SU-DHL-6 (cell line): ENCODE results near the gene C17orf113.

ENCODE experiments used
- CTCF ChIP-seq: fragments of 200-600 bp; sonication (generic); IDR thresholded peaks from one replicate; pipeline ENCODE4 v1.5.1; 2017; ENCODE audit warnings: antibody characterized with exemption, mild to moderate bottlenecking, low read length, moderate library complexity; ENCODE audit not compliant: insufficient read depth, poor library complexity, severe bottlenecking
- EZH2phosphoT487 ChIP-seq: fragments of 200-600 bp; sonication (generic), shearing (Covaris generic); conservative IDR thresholded peaks from 2 replicates; pipeline ENCODE4 v1.6.1; 2018; ENCODE audit warnings: mild to moderate bottlenecking, antibody characterized with exemption, low read length, moderate library complexity, mixed read lengths

DNA sequence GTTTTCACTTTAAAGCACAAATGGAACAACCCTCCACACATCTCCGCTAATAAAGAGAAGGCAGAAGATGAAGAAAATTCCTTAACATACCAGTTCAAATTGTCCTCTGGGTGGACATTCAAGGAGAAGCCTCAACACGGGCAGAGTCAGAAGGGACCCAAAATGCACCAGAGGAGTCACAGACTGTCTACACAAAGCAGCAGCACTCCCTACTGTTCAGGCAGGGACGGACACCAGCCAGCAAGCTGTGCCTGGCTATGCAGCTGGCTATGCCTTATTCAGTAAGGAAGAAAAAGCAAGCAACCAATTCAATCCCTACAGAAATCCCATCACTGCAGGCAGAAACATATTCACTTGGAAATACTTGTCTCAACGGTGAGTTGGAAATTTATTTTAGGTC, 41.2 kb downstream of the C17orf113 start:
- no peak for TF ChIP-seq EZH2phosphoT487
- TF ChIP-seq CTCF: no peak
